GM19438 (cell line): ENCODE results near the gene FURIN.
A peak's percentile ranks its signal among the peaks of the same experiment; 100 is the strongest.
"Not testable (repeated sequence)": the region's sequence is repeated elsewhere in the genome, so short reads cannot be mapped to it uniquely, and the experiment has no call there.

Experiments used
- ATAC-seq: cut with Tn5 transposase; IDR thresholded peaks from one replicate; pipeline ENCODE4 v1.9.1; 2021; ENCODE audit warnings: low read depth; ENCODE audit not compliant: unreplicated experiment

The FURIN gene

DNA sequence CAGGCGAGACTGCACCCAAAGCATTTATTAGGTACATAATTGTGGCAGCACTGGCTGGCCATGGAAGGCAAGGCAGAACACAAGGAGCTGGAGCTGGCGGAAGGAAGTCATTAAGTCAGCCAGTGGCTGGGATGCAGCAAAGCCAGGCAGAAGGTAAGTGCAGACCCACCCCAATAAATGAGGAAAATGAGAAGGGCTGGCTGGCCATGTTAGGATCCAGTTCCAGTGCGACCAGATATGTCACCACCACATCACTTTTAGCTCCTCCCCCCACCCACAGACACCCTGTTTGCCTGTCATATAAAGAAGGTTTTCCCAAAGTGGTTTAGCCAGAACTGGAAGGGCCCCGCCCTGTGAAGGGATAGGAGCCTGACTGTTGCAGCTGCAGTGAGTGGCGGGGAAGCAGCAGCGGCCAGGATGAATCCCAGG is at the start of gene FURIN:
TSS of gene FURIN (plus strand) at position 328 of the 429 bp plus-strand sequence. CDS start 7,153 bp downstream, outside the sequence.
- no peak for ATAC-seq

DNA sequence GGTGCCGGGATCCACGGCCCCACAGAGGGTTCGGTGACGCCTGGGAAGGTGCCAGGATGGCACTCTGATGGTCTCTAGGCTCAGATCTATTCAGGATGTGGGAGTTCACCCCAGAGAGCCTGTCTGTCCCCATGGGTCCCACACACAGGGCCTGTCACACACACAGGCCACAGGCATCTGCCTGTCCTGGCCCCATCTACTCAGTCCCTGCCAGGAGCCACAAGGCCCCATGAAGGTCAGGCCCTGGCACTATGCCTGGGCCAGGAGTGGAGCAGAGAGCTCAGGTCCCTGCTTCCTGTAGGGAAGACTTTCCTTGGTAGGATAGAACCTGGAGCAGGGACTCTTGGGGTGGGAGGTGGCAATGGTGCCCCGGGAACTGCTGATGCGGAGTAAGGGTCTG is 49.0 kb upstream of the FURIN start:
- ATAC-seq = no peak

DNA sequence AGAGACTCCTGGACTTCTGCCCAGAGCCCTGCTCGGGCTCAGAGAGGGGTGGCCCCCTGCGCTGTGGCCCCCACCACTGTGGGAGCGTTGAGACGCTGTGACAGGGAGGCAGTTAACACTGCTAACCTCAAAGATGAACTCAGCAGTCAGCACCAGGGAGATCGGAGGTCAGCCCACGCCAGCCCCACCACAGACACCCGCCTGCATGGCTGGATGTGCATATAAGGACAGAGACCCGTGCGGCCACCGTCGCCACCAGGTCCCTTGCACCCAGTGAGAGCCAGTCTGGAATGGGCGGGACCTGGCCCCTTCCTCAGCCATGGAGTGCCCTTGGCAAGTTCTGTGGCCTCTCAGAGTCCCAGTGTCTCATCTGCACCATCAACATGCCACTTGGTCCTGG is 48.5 kb upstream of the FURIN start:
- no peak for ATAC-seq

DNA sequence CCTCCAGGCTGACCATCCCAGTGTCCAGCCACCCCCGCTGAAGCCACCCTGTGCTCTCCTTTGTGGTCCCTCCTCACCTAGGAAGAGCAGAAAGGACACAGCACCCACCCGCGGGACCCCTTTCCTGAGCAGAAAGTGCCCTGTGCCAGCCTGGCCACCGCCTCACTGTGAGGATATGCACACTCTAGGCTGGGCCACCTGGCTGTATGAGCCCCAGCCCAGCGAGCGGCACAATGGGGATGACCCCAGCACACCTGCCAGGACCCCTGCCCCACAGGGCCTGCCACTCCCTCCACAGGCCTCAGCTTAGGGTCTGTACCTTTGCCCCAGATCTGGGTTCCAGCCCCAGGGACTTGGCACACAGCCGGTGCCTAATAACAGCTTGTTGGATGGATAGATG is 47.9 kb upstream of the FURIN start:
- no peak for ATAC-seq

DNA sequence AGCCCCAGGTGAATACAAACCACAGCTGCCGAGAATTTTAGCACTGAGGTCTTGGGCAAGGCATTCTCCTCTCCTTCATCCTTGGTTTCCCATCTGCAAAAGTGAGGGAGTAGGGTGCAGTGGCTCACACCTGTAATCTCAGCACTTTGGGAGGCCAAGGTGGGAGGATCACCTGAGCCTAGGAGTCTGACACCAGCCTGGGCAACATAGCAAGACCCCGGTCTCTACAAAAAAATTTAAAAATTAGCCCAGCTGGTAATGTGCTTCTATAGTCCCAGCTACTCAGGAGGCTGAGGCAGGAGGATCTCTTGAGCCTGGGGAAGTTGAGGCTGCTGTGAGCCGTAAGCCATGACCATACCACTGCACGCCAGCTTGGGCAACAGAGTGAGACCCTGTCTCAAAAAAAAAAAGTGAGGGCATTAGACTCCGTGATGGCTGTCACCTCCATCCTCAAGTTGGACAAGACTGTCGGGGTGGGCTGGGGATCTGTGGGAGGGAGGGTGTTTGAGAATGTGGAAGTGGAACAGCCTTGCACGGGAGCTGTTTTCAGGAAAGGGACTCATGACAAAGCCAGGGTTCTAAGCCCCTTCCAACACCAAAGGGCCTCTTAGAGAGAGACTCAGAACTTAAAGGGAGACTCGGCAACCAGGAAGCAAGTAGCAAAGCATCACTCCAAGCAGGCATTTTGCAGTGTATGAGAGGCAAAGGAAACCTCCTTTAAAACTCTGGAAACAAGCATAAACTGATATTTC is 46.0 kb upstream of the FURIN start:
- no peak for ATAC-seq

DNA sequence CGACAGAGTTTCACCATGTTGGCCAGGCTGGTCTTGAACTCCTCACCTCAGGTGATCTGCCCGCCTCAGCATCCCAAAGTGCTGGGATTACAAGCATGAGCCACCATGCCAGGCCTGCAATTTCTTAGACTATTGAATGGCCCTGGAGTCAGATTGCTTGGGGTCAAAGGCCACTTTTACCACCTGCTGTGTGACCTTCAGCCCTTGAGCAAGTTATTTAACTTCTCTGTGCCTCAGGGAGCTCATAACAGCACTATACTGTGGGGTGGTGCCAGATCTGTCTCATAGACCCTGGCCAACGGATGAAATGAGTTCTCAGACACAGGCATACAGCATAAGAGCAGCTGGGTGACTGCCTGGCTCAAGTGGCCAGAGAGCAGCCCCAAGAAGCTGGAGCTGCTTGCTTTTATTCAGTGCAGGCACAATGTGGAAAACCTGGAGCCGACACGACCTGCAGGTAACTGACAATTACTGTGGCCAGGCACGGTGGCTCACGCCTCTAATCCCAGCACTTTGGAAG is 44.9 kb upstream of the FURIN start:
- ATAC-seq = no peak

DNA sequence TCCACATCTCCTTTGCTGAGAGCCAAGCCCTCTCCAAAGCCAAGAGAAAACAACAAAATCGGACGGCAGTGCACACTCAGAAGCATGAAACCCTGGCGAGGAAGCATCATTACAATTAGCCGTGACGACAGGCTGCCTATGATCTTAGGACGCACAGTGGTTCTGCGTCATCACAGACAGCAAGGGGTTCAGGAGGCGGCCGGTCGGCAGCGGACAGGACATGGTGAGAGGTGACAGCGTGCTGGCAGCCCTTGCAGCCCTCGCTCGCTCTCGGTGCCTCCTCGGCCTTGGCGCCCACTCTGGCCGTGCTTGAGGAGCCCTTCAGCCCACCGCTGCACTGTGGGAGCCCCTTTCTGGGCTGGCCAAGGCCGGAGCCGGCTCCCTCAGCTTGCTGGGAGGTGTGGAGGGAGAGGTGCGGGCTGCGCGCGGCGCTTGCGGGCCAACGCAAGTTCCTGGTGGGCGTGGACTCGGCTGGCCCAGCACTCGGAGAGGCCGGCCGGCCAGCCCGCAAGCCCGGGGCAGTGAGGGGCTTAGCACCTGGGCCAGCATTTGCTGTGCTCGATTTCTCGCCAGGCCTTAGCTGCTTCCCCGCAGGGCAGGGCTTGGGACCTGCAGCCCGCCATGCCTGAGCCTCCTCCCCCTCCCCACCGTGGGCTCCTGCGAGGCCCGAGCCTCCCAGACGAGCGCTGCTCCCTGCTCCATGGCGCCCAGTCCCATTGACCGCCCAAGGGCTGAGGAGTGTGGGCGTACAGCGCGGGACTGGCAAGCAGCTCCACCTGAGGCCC is 43.1 kb upstream of the FURIN start:
- ATAC-seq = not testable (repeated sequence)

DNA sequence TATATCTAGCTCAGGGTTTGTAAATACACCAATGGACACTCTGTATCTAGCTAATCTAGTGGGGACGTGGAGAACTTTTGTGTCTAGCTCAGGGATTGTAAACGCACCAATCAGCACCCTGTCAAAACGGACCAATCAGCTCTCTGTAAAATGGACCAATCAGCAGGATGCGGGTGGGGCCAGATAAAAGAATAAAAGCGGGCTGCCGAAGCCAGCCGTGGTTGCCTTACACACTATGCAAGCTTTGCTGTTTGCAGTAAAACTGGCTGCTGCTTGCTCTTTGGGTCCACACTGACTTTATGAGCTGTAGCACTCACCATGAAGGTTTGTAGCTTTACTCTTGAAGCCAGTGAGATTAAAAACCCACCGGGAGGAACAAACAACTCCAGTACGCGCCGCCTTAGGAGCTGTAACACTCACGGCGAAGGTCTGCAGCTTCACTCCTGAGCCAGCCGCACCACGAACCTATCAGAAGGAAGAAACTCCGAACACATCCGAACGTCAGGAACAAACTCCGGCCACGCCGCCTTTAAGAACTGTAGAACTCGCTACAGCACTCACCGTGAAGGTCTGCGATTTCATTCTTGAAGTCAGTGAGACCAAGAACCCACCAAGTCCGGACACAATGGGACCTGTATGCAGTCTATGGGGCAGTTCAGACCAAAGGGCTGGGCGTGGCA is 42.0 kb upstream of the FURIN start:
- ATAC-seq = not testable (repeated sequence)

DNA sequence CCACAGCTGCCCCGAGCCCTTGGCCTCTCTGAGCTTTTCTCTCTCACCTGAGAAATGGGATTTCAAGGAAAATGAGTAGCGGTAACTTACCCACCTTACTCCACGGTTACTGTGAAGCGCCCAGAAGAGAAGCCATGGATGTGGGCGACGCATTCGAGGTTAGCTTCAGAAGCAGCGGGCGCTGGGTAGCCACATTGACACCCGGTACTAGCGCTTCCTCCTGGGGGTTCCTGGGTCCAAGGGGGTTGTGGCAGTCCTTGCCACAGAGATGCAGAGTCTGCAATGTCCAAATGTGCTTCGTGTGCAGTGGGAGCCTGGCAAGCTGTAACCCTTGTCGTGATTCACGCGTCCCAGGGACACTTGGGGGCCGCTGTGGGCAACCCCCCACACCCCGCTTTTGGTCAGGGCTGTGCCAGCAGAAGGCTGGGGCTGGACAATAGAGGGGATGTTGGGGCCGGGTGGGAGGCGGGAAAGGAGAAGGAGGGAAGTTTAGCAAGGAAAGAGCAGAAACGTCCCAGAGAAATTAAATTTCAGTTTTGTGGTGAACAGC is 41.4 kb upstream of the FURIN start:
- no peak for ATAC-seq

DNA sequence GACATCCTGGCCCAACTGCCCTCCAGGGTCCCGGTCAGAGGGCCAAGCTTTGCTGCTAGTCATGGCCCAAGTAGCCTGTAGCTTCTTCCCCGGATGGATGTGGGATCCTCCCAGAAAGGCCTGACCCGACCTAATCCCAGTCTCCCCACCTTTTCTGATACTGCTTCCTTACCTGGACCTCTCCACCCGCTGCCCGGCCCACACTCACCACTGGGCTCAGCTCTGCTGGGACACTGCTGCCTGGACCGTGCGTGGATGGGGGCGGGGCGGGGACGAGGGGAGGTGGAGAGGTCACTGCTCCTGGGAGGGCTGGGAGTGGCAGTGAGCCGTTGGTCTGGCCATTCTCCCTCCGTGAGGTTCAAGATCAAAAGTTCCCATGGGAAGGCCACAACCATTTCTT is 40.3 kb upstream of the FURIN start:
- ATAC-seq = no peak

DNA sequence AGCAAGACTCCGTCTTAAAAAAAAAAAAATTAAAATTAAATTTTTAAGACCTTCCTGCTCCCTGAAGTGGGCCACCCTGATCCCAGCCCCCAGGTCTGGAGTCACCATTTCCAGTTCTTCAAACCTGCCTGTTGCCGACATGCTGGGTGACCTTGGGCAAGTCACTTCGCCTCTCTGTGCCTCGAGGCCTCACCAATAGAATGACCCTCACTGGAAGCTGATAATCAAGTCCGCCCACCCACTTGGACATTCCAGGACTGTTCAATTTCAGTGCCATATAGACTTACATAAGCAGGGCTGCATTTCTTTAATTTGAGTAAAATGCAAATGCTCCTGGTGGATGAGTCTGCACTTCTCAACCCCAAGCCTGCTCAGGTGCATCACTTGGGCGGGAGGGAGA is 39.3 kb upstream of the FURIN start:
- no peak for ATAC-seq

DNA sequence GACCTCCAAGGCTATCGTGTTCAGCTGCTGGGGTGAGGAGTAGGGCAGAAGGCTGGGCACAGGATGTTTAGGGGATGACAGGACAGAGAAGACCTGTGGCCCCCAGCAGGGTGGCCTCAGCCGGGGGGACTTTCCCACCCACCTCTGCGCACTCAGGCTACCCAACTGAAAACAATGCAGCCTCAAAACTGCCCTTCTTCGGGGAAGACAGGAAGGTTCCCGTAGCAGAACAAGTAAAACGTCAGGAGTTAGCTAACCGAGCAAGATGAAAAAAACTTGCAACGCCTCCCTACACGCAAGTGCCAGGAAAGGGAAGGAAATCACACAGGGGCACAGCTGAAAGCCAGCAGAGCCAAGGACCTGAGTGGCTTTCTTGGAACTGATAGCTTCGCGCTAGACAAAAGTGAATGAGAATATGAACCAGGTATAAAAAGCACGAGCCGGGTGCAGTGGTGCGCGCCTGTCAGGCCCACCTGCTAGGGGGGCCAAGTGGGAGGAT is 38.4 kb upstream of the FURIN start:
- peak; percentile 69 for ATAC-seq

DNA sequence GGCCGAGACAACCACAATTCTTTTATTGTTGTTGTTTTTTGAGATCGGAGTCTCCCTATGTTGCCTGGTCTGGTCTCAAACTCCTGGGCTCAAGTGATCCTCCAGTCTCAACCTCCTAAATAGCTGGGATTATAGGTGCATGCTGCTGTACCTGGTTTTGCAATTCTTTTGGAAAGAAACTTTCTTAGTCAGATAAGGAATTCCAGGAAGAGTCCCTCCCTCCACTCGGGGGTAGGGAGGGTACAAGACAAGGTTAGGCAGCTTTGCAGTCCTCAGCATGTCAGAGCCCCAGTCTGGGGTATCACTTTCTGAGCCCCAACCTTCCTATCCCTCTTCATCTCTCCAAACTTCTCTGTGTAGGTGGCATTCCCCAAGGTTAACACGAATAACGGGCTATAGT is 33.8 kb upstream of the FURIN start:
- no peak for ATAC-seq

DNA sequence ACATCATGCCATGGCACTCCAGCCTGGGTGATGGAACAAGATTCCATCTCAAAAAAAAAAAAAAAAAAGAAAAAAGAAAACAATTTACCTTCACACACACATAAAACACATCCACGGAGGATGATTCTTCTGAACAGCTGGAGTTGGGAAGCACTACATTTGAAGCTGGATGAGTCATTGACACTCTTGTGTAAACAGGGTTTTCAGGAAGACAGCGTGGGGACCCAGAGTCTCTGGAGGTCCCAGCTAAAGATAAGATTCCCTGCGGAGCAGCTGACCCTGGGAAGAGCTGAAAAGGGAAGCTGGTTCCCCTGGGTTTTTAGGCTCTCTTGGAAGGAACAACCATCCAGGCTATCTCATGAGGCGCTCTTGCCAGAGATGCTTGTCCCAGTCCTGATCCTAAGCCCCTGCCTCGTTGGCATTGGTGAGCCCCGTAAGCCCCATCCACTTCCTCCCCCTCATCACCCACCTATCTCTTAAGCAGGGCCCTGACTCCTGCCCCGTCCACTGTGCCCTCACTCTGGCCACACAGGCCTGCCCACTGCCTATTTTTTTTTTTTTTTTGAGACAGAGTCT is 32.0 kb upstream of the FURIN start:
- ATAC-seq = no peak

DNA sequence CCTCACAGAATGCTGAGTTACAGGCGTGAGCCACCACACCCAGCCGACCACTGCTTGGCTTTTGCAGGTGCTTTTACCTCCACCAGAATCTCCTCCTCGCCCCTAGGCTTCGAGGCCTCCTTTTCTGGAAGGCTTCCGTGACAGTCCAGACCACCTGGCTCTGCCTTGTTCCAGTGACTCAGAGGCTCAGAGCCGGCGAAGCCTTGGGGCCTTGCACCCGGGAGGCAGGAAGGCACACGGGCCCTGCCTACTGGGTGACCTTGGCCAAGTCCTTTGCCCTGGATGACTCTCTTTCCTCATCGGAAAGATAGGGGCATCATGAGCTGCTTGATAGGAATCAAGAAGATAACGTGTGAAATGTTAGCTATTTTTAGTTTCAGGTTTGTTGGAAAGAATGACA is 31.3 kb upstream of the FURIN start:
- no peak for ATAC-seq

DNA sequence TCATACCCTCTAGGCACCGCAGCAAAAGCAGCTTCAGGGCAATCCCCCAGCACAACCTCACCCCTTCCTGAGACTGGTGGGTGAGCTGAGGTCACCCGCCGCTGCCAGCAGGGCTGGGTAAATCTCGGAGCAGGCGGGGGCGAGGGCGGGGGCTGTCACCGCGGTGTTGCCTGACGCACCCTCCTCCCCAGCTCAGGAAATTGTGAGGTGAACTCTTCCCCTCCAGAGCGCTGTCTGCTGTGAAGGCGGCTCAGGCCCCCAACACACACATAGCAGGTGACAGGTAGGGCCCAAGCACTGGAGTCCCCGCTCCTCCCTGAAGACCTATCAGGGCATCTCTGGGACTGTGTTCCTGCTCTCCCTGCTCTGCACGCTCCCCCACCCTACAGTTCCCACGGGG is 30.2 kb upstream of the FURIN start:
- no peak for ATAC-seq

DNA sequence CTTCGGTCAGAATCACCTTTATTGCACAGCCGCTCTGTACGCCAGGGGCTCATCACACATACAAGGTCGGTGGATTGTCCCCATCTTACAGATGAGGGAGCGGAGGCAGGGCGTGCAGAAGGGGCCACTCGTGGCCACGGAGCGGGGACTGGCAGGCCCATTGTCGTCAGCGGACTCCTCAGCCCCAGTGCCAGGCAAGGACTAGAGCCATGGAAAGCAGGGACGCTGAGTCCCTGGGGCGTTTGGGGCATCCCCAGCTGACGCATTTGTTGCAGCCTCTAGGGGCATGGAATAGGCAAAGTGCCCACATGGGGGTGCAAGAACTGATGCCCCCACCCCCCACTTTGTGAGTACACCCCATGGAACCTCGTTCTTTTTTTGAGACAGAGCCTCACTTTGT is 29.8 kb upstream of the FURIN start:
- ATAC-seq = no peak

DNA sequence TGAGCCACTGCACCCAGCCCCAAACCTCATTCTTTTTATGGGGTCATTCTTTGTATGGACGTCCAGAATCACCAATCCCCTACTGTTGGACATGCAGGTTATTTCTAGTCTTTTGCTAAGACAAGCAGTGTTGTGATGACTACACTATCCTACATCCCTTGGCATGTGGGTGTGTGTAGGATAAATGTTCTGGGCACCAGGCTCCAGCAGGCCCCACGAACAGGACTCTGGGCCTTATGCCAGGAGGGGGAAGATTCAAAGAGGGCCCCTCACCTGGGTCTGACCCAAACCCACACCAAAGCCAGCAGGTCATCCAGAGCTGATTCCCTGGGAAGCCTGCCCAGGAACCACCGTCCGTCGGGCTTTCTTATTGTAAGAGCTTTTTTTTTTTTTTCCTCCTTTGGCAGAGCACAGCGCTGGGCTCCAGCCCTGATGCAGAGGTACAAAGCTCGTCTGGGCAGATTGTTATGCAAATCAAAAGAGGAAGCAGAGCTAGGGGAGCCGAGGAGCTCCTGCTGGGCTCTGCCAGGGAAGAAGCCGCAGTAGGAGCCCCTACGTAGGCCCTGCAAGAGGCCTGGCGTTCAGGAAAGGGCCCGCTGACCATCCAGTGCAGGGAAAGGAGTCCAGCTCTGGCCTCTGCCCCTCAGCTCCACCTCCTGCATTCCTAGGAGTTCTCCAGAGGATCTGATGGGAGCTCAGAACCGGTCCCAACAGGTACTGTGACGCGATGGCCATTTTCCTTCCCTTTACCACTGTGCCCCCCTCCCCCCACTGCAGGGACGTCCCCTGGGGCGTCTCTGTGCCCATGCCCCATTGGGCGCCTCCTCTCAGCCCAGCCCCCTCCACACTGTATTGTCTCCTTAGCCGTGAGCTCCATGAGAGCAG is 29.0 kb upstream of the FURIN start:
- peak; percentile 88 for ATAC-seq

DNA sequence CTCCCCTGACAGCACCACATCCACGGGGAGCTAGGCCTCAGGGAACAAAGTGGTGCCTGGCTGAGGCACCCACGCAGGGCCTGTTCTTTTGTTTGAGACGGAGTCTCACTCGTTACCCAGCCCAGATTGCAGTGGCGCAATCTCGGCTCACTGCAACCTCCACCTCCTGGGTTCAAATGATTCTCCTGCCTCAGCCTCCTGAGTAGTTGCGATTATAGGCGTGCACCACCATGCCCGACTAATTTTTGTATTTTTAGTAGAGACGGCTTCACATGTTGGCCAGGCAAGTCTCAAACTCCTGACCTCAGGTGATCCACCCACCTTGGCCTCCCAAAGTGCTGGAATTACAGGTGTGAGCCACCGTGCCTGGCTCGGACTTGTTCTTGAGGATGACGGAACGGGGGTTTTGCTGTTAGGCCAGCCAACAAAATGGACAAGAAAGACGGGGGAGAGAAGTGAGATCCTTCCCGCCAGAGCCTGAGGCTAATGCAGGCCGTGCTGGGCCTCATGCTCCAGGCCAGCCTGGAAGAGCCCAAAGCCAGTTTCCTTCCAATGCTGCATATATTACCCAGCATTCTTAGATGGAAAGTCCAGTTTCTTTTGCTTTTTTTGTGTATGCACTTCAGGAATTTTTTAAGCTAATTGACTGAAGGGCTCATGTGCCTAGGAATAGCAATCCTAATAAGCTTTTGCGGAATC is 28.1 kb upstream of the FURIN start:
- ATAC-seq = no peak
